Measurements from ENCODE around the gene FBLN5.
A peak's percentile ranks its signal among the peaks of the same experiment; 100 is the strongest.
"Not testable (repeated sequence)": the region's sequence is repeated elsewhere in the genome, so short reads cannot be mapped to it uniquely, and the experiment has no call there.

FBLN5 gene

GRCh38 chr14:91904483-91904882 is 43.0 kb downstream of the FBLN5 start:
- DNase-seq: no peak

GRCh38 chr14:91903070-91903469 is 44.4 kb downstream of the FBLN5 start:
- no peak for DNase-seq

- no peak for DNase-seq
These were observed 45.2 kb downstream of the FBLN5 start for GRCh38 chr14:91902336-91902735.

- DNase-seq: no peak
These were observed 45.9 kb downstream of the FBLN5 start for GRCh38 chr14:91901449-91902226.

- no peak for DNase-seq
These were observed 47.7 kb downstream of the FBLN5 start for GRCh38 chr14:91899806-91900205.

GRCh38 chr14:91899213-91899612 is 48.3 kb downstream of the FBLN5 start:
- no peak for DNase-seq

GRCh38 chr14:91898372-91898771 is 49.1 kb downstream of the FBLN5 start:
- no peak for DNase-seq

GRCh38 chr14:91897716-91898115 is 49.8 kb downstream of the FBLN5 start:
- DNase-seq: not testable (repeated sequence)

GRCh38 chr14:91897106-91897701 is 50.3 kb downstream of the FBLN5 start:
- peak; percentile 47 for DNase-seq

GRCh38 chr14:91896419-91896818 is 51.1 kb downstream of the FBLN5 start:
- DNase-seq: no peak

GRCh38 chr14:91893669-91894068 is 53.8 kb downstream of the FBLN5 start:
- DNase-seq: no peak

GRCh38 chr14:91893007-91893406 is 54.5 kb downstream of the FBLN5 start:
- no peak for DNase-seq

- no peak for DNase-seq
These were observed 55.7 kb downstream of the FBLN5 start for GRCh38 chr14:91891721-91892220.

- DNase-seq: no peak
These were observed 56.4 kb downstream of the FBLN5 start for GRCh38 chr14:91891101-91891500.

GRCh38 chr14:91890291-91890749 is 57.2 kb downstream of the FBLN5 start:
- no peak for DNase-seq

- DNase-seq: no peak
These were observed 57.9 kb downstream of the FBLN5 start for GRCh38 chr14:91889477-91890211.

- DNase-seq: no peak
These were observed 58.6 kb downstream of the FBLN5 start for GRCh38 chr14:91888641-91889476.

GRCh38 chr14:91886961-91887360 is 60.5 kb downstream of the FBLN5 start:
- no peak for DNase-seq

- no peak for DNase-seq
These were observed 61.7 kb downstream of the FBLN5 start for GRCh38 chr14:91885839-91886238.

GRCh38 chr14:91885113-91885712 is 62.3 kb downstream of the FBLN5 start:
- DNase-seq: no peak

- DNase-seq: no peak
These were observed 62.8 kb downstream of the FBLN5 start for GRCh38 chr14:91884664-91885063.

GRCh38 chr14:91883753-91884152 is 63.7 kb downstream of the FBLN5 start:
- no peak for DNase-seq

All from NCI-H1048 (cell line).